ENCODE measurements around the gene CIC. TPM values are rescaled to one million over a fixed set of nuclear protein-coding genes. Genes with fewer than 3 reads are reported as not detected.

CIC gene
- total RNA-seq, 4 donors from 2014 or later, result 15.2 to 52.2 (median 41.5) TPM

DNA sequence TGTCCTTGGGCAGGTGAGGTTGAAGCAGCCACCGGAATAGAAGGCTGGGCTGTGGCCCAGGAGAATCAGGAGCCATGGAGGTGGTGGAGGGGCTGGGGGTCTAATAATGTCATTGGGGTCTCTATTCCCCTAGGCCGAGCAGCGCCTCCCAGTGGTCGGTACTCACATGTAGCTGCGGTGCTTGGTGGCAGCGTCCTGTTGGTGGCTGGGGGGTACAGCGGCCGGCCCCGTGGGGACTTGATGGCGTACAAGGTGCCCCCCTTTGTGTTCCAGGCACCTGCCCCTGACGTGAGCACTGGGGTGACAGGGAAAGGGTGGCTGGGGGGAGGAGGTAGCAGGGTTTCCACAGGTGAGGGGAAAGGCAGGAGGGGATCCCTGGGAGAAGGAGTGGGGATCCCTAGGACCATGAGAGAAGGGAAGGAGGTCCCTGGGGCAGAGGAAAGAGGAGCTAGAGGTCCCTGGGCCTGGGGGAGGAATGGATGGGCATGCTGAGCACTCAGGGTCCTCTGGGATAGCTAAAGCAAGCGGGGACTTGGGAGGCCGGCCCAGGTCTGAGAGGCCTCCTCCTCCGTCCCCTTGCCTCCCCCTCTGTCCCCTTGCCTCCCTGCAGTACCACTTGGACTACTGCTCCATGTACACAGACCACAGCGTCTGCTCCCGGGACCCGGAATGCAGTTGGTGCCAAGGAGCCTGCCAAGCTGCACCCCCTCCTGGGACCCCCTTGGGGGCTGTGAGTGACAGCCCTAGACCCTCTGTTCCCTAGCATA is 74.5 kb downstream of the CIC start:
- in situ Hi-C loops (cut with MboI; ENCODE audit: low sequenced_read_pairs in 4 of 4), result loop anchor here in 1 of 4 donors (25.0 kb wide), 1 partner anchor 231 kb away; no protein-coding TSS in a partner anchor

DNA sequence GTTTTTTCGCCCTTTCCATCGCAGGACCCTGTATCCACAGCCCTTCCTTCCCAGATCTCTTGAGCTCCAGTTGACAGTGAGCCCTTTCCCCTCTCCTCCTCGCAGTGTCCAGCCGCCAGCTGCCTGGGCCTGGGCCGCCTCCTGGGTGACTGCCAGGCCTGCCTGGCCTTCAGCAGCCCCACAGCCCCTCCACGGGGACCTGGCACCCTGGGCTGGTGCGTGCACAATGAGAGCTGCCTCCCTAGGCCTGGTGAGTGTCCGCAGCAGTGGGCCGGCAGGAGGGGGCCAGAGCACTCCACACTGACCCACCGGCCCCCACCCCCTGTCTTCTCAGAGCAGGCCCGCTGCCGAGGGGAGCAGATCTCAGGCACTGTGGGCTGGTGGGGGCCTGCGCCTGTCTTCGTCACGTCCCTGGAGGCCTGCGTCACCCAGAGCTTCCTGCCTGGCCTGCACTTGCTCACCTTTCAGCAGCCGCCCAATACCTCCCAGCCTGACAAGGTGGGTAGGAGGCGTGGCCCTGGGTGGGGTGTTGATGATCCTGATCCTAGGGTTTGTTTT is 75.4 kb downstream of the CIC start:
- H3K27ac ChIP-seq, result no peak overlapping the region
- in situ Hi-C loops (cut with MboI; ENCODE audit: low sequenced_read_pairs in 4 of 4), result loop anchor here in 1 of 4 donors (25.0 kb wide), 1 partner anchor 232 kb away; no protein-coding TSS in a partner anchor
- TF ChIP-seq POLR2A (IDR thresholded peaks at IDR 0.05), result no peak
- TF ChIP-seq, protein P1, sequence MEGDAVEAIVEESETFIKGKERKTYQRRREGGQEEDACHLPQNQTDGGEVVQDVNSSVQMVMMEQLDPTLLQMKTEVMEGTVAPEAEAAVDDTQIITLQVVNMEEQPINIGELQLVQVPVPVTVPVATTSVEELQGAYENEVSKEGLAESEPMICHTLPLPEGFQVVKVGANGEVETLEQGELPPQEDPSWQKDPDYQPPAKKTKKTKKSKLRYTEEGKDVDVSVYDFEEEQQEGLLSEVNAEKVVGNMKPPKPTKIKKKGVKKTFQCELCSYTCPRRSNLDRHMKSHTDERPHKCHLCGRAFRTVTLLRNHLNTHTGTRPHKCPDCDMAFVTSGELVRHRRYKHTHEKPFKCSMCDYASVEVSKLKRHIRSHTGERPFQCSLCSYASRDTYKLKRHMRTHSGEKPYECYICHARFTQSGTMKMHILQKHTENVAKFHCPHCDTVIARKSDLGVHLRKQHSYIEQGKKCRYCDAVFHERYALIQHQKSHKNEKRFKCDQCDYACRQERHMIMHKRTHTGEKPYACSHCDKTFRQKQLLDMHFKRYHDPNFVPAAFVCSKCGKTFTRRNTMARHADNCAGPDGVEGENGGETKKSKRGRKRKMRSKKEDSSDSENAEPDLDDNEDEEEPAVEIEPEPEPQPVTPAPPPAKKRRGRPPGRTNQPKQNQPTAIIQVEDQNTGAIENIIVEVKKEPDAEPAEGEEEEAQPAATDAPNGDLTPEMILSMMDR (IDR thresholded peaks at IDR 0.05 in 4 of 5, conservative IDR thresholded peaks at IDR 0.05 in 1 of 5), result no peak
- no peak overlapping the region for H3K4me3 ChIP-seq
- peaks cover 0 to 46% of the 10 kb centered on the region in 2 donors for H3K36me3 ChIP-seq
- DNase-seq (no peak), ATAC-seq (no peak)
- peaks cover 0 to 7% of the 10 kb centered on the region in 2 donors for H3K4me1 ChIP-seq
- H3K9me3 ChIP-seq, result no peaks in the 10 kb centered on the region
- intact Hi-C loops (cut with DNase I; ENCODE audit: low total_unique reads), result no loop called here
- no peaks in the 10 kb centered on the region for H3K27me3 ChIP-seq

More for the DNA sequence above, 74.5 kb downstream of the CIC start:
- TF ChIP-seq, protein P1 (IDR thresholded peaks at IDR 0.05 in 4 of 5, conservative IDR thresholded peaks at IDR 0.05 in 1 of 5), result no peak
- no peak for TF ChIP-seq POLR2A (IDR thresholded peaks at IDR 0.05)
- Histone ChIP-seq H3K4me3 (no peak overlapping the region), H3K36me3 (peaks cover 0 to 42% of the 10 kb centered on the region in 2 donors), H3K4me1 (peaks cover 0 to 7% of the 10 kb centered on the region in 2 donors), H3K9me3 (no peaks in the 10 kb centered on the region), H3K27me3 (no peaks in the 10 kb centered on the region), H3K27ac (no peak overlapping the region)
- DNase-seq (no peak), ATAC-seq (no peak)
- intact Hi-C loops (cut with DNase I; ENCODE audit: low total_unique reads), result no loop called here

Other genes starting within 250 kb of the CIC start
- gene GRIK5, start 199.0 kb upstream of the CIC start, total RNA-seq, result 1 to 10 TPM in 1 of 4 donors, under 1 TPM in 2, not detected in 1; 0.20 to 1.0 (median 0.62) TPM
- gene ZNF574, start 193.1 kb upstream of the CIC start, total RNA-seq, result 10 to 100 TPM; 10.8 to 15.1 (median 13.8) TPM
- gene POU2F2, start 136.8 kb upstream of the CIC start, total RNA-seq, result 1 to 10 TPM in 2 of 4 donors, under 1 TPM in 1, not detected in 1; 0.26 to 1.7 (median 1.6) TPM
- gene DEDD2, start 51.6 kb upstream of the CIC start, total RNA-seq, result 10 to 100 TPM; 22.5 to 33.6 (median 29.2) TPM
- gene ZNF526, start 48.9 kb upstream of the CIC start, total RNA-seq, result 1 to 10 TPM; 3.3 to 5.8 (median 4.9) TPM
- 10 to 100 TPM; 24.2 to 48.0 (median 40.1) TPM for gene GSK3A, start 26.6 kb upstream of the CIC start, total RNA-seq
- 10 to 100 TPM; 14.0 to 26.7 (median 14.8) TPM for gene ERF, start 14.1 kb upstream of the CIC start, total RNA-seq
- not detected for gene PRR19, start 32.9 kb downstream of the CIC start, total RNA-seq
- 10 to 100 TPM in 1 of 4 donors, 1 to 10 TPM in 3; 1.7 to 30.7 (median 5.1) TPM for gene PAFAH1B3, start 33.4 kb downstream of the CIC start, total RNA-seq
- gene TMEM145, start 44.1 kb downstream of the CIC start, total RNA-seq, result under 1 TPM in 1 of 4 donors, not detected in 3; 0.87 TPM
- gene MEGF8, start 56.4 kb downstream of the CIC start, total RNA-seq, result 10 to 100 TPM in 3 of 4 donors, 1 to 10 TPM in 1; 7.3 to 12.3 (median 10.3) TPM
- gene CNFN, start 121.0 kb downstream of the CIC start, total RNA-seq, result not detected
- 10 to 100 TPM in 3 of 4 donors, 1 to 10 TPM in 1; 6.9 to 44.5 (median 13.7) TPM for gene LIPE, start 158.1 kb downstream of the CIC start, total RNA-seq
- gene CXCL17, start 173.7 kb downstream of the CIC start, total RNA-seq, result not detected